ENCODE results near the gene RHOD. TPM values are rescaled to one million over a fixed set of nuclear protein-coding genes. Genes with fewer than 3 reads are reported as not detected.
A peak's percentile ranks its signal among the peaks of the same experiment; 100 is the strongest.

Gene RHOD
- total RNA-seq, 1 experiment from 2014 or later, result 13.1 TPM

GRCh38 chr11:67090717-67091116, 34.1 kb downstream of the RHOD start (continued):
- no peak for TF ChIP-seq CBFB (CRISPR knock-in tag; IDR thresholded peaks at IDR 0.05; ENCODE audit: low read depth)

GRCh38 chr11:67095214-67095507, 38.5 kb downstream of the RHOD start:
- TF ChIP-seq SOX15 (CRISPR knock-in tag; IDR thresholded peaks at IDR 0.05) (no peak), NFE2L1 (CRISPR knock-in tag; IDR thresholded peaks at IDR 0.05) (no peak), ZNF219 (CRISPR knock-in tag; IDR thresholded peaks at IDR 0.05; ENCODE audit: borderline replicate concordance) (no peak)
- TF ChIP-seq, protein P1, sequence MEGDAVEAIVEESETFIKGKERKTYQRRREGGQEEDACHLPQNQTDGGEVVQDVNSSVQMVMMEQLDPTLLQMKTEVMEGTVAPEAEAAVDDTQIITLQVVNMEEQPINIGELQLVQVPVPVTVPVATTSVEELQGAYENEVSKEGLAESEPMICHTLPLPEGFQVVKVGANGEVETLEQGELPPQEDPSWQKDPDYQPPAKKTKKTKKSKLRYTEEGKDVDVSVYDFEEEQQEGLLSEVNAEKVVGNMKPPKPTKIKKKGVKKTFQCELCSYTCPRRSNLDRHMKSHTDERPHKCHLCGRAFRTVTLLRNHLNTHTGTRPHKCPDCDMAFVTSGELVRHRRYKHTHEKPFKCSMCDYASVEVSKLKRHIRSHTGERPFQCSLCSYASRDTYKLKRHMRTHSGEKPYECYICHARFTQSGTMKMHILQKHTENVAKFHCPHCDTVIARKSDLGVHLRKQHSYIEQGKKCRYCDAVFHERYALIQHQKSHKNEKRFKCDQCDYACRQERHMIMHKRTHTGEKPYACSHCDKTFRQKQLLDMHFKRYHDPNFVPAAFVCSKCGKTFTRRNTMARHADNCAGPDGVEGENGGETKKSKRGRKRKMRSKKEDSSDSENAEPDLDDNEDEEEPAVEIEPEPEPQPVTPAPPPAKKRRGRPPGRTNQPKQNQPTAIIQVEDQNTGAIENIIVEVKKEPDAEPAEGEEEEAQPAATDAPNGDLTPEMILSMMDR (IDR thresholded peaks at IDR 0.05), result peak; percentile 8; the same call in 1 of the 2 replicates
- ChIA-PET POLR2A (interaction anchor here (0.6 to 1.7 kb wide), 2 partner anchors 32 to 144 kb away, joined by 3 to 9 read pairs; no protein-coding TSS in a partner anchor), CTCF (interaction anchor here (0.6 to 4.1 kb wide), 30 partner anchors 8 to 270 kb away, joined by 3 to 35 read pairs (median 5); partner anchors contain the start of gene KDM2A)
- no peaks in the 10 kb centered on the region for H3K9me3 Mint-ChIP-seq
- no peaks in the 10 kb centered on the region for H3K27me3 Mint-ChIP-seq (ENCODE audit: low read depth)
- ATAC-seq, result no peak
- H3K27ac Mint-ChIP-seq, result no peak overlapping the region
- H3K4me3 Mint-ChIP-seq, result no peak overlapping the region
- H3K4me1 Mint-ChIP-seq, result peaks cover 15% of the 10 kb centered on the region
- no peak for DNase-seq (ENCODE audit: low spot score)
- H3K36me3 Mint-ChIP-seq, result no peaks in the 10 kb centered on the region

DNA sequence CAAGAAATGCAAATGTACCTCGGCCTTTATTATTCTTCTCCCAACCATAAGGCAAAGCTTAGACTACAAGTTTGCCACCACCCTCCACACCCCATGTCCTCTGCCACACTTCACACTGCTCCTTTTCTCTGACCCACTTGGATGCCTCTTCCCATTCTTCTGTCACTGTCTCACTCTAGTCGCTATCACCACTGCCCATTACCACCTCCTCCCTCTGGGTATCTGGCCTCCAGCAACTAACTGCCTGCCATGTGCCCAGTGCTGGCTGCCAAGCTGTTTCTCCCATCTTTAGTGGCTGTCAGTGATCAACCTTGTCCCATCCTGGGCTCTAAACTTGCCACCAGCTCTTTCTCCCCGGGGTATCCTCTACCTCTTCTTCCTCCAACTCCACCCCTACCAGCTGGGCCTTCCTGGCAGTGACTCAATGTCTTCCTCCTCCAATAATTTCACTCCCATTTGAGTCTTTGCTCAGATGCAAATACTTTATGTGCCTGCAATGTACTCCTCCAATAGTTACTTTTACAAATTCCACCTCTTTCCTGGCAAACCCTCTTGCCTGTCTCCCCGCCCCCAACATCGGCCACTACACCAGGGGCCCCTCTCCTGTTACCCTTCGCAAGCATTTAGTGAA, 42.3 kb downstream of the RHOD start:
- Mint-ChIP-seq H3K9me3 (no peaks in the 10 kb centered on the region), H3K36me3 (no peaks in the 10 kb centered on the region), H3K27me3 (ENCODE audit: low read depth) (no peaks in the 10 kb centered on the region), H3K4me1 (peaks cover 22% of the 10 kb centered on the region), H3K4me3 (no peak overlapping the region), H3K27ac (peak overlapping the region; percentile 16)
- CTCF ChIA-PET, result interaction anchor here (0.6 to 1.4 kb wide), 4 partner anchors 16 to 163 kb away, joined by 3 to 4 read pairs (median 3); no protein-coding TSS in a partner anchor
- TF ChIP-seq NR3C1 (CRISPR knock-in tag; conservative IDR thresholded peaks at IDR 0.05; ENCODE audit: low read depth) (no peak), TCF7 (CRISPR knock-in tag; IDR thresholded peaks at IDR 0.05; ENCODE audit: low read depth) (no peak), TEAD1 (CRISPR knock-in tag; IDR thresholded peaks at IDR 0.05) (no peak), ZNF396 (CRISPR knock-in tag; IDR thresholded peaks at IDR 0.05; ENCODE audit: borderline replicate concordance) (no peak), ZNF423 (CRISPR knock-in tag; IDR thresholded peaks at IDR 0.05) (no peak)
- POLR2A ChIA-PET, result no interaction called here
- ATAC-seq (no peak), DNase-seq (ENCODE audit: low spot score) (no peak)

DNA sequence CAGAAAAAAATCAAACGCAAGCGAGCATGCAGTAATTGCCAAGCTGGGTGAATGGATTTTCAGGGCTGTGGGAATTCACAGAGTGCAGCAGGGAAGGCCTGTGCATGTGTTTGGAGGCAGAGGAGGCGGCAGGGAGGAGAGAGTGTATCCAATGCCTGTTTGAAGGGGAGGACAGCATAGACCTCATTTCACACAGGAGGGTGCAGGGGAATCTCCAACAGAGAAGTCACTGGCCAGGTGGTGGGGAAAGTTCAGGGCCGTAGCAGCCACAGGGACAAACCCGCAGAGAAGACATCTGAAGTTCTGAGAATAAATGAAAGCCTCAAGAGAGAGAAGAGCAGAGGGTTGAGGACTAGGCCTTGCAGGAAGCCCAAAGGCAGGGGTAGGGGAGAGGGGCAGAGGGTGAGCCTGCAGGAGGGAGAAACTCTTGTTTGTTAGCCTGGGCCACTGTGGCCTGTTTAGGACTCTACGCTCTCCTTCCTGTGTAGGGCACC, 43.2 kb downstream of the RHOD start:
- DNase-seq (ENCODE audit: low spot score) (no peak), ATAC-seq (no peak)
- no peak overlapping the region for H3K4me3 Mint-ChIP-seq
- no peaks in the 10 kb centered on the region for H3K36me3 Mint-ChIP-seq
- H3K4me1 Mint-ChIP-seq, result peaks cover 21% of the 10 kb centered on the region
- POLR2A ChIA-PET, result no interaction called here
- H3K9me3 Mint-ChIP-seq, result no peaks in the 10 kb centered on the region
- CTCF ChIA-PET, result interaction anchor here (1.4 kb wide), 1 partner anchor 17 kb away, joined by 4 read pairs; no protein-coding TSS in a partner anchor
- H3K27me3 Mint-ChIP-seq (ENCODE audit: low read depth), result no peaks in the 10 kb centered on the region
- H3K27ac Mint-ChIP-seq, result peak overlapping the region; percentile 63
- TF ChIP-seq, protein P2, sequence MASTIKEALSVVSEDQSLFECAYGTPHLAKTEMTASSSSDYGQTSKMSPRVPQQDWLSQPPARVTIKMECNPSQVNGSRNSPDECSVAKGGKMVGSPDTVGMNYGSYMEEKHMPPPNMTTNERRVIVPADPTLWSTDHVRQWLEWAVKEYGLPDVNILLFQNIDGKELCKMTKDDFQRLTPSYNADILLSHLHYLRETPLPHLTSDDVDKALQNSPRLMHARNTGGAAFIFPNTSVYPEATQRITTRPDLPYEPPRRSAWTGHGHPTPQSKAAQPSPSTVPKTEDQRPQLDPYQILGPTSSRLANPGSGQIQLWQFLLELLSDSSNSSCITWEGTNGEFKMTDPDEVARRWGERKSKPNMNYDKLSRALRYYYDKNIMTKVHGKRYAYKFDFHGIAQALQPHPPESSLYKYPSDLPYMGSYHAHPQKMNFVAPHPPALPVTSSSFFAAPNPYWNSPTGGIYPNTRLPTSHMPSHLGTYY (CRISPR knock-in tag; IDR thresholded peaks at IDR 0.05), result no peak
- TF ChIP-seq CDX4 (CRISPR knock-in tag; IDR thresholded peaks at IDR 0.05; ENCODE audit: borderline replicate concordance) (no peak), ZNF317 (CRISPR knock-in tag; IDR thresholded peaks at IDR 0.05; ENCODE audit: borderline replicate concordance, low read depth) (no peak), AR (CRISPR knock-in tag; IDR thresholded peaks at IDR 0.05) (no peak), MYBL2 (CRISPR knock-in tag; IDR thresholded peaks at IDR 0.05) (no peak)

Measured in WTC11 (cell line).